Glomerular visceral epithelial cell (primary cell): ENCODE measurements around the gene REXO4.

Experiments used
- DNase-seq: peaks from one replicate; pipeline ENCODE4 v3.0.0-alpha.2; 2016; ENCODE audit errors: extremely low spot score

REXO4 gene

DNA sequence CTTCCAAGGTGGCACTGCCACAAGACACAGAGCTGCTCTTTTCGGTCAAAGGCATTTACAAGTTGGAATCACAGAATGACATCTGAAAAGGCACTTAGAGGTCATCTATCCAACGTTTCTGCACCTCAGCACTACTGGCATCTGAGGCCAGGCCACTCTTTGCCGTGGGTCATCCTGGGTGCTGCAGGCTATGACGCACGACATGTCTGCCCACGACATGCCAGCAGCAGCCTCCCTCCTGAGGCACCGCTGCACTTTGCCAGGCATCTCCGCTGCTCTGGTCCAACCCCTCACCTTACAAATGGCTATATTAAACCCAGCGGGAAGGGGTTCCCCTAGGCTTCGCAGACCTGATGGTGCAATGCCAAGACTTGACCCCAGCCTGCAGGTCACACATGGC is 50.0 kb downstream of the REXO4 start:
- no peak for DNase-seq

DNA sequence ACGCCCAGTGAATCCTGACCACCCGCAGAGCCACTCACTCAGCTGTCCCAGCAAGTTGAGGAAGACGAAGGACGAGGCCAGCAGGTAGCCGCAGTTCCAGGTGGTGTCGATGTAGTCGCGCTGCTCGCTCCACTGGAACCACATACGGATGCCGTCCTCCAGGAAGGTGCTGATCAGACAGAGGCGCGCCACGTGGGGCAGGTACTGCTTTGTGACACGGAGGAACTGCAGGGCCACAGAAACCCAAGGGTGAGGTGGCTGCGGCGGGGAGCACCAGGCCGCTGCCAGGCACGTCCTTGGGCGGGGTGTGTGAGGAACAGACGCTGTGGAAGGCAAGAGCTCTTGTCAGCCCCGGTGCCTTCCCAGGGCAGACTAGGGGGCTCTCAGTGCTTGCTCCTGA is 50.6 kb downstream of the REXO4 start:
- DNase-seq: no peak

DNA sequence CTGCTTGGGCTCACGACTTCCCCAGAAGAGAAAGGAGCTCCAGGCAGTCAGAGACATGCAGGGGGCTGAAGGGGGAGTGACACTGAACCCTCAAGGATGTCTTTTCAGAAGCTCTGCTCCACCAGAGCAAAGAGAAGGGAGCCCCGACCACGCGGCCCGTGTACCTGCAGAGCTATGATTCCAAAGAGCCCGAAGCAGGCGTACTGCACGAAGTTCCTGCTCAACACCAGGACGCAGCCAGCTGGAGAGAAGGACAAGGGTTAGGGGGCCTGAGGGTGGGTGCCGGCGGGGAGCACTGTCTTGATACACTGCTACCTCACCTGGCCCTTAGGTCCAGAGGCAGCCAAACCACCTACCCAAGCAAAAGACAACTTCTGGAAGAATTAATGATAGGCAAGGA is 51.4 kb downstream of the REXO4 start:
- DNase-seq: no peak

DNA sequence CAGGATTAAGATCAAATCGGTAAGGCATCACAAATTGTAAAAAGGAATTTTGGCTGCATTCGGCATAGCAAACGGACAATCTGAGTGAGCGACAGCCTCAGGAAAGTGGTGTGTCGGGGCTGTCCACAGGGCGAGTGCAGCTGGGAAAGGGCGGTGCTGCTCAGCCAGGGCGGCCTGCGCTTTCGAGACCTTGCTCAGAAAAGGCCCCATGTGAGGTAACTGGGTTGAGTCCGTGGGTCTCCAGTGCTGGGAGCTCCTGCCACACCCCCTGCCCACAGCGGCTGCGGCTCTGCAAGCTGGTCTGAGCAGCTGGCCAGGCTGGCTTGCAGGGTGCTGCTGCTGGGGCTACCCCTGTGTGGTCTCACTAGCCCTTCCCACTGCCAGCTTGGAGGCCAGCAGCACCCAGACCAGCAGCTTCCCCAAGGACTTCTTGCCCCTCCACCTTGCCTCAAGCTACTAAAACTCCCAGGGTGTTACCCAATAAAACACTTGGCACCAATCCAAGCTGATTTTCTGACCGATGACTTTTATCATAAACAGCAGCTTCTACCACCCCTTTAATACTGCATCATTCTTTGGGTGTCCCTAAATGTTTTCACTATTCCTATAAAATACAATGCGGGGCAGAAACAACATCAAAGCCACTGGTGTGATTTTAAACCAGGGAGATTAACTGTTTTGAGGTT is 55.3 kb downstream of the REXO4 start:
- DNase-seq: no peak

DNA sequence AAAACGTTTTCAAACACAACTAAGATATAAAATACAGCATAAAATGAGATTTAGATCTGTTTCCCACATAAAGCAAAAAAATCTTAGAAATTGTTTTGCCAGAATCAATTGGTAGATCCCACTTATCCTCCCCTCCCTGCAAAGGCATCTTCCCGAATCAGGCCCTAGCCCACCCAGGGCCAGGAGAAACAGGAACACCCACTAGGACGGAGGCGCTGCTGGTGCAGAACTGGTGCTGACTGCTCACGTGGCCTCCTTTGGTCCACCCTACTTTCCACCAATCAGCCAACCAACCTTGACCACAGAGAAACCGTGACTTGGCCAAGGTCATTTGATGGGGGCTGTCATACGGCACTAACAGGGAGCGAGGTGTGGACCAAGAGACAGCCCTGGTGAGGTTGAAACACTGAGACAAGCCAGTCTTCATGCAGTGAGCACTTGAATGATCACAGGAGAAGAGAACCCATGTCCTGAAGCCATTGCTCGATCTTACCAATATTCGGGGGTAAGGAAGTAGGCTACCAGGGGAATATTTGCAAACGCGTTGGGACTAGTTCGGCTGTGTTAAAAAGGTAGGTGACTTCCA is 56.2 kb downstream of the REXO4 start:
- DNase-seq: no peak

DNA sequence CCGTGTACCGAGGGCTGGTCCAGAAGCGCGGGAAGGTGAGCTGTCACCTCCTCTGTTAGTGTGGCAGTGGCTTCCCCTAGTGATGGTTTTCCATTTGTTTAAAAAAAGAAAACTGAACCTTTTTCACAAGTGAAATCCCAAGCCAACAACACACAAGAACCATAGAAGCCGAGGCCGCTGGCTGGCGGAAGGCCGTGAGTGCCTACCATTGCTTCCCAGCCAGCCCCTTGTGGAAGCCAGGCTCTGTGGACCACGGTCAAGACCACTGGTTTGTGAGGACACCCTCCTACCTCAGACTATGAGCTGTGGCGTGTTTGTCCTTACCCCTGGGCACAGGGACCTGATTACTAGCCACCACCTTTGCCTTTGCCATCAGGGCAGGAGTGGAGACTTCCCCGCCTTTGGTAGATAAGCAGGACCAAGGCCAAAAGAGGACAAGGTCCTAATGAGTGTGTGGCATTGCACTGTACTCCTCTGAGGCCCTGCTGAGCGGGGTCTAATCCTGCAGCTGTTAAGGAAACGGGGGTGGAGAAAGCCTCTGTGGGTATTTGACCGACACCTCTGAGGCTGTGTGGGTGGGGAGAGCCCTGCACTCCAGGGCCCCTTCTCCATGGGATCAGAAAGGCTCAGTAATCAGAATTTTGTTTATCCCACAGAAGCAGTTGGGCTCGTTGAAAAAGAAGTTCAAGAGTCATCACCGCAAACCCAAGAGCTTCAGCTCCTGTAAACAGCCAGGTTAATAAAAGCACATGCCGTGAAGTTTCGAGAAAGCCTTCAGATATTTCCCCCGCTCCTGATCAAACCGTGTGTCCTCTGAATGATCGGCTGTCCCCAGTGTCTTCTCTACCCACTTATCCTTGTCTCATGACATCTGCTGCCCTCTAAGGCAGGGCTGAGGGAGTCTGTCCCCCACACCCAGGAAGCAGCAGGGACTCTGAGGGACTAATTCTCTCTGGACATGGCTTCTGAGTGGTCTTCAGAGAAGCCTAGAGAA is 57.1 kb downstream of the REXO4 start:
- no peak for DNase-seq

DNA sequence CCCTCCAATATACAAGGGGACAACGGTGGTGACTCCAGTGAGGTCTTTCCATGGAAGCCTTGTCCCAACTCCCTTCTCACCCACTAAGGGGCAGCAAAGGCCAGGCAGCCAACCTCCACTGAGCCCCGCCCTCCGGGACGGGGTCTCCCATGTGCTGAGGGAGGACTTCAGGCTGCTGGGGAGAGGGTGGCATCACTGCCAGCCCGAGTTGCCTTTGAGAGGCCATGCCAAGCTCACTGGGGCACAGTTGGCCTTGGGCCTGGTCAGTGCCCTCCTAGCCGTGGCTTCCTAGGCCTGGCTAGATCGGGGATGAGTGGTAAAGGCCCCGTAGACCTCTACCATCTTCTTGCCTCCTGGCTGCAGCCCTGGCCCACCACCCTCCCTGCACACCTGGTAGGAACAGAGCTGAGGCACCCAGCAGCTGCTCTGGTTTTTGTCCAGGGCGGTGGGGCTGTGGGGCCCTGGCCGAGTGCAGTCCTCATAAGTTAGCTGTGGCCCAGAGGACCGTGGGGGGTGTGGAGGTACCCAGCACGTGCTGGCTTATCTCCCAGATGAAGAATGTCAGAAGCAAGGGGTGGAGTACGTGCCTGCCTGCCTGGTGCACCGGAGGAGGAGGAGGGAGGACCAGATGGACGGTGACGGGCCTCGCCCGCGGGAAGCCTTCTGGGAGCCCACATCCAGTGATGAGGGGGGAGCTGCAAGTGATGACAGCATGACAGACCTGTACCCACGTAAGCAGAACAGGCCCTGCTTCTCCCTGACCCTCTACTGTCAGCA is 58.2 kb downstream of the REXO4 start:
- DNase-seq: no peak

DNA sequence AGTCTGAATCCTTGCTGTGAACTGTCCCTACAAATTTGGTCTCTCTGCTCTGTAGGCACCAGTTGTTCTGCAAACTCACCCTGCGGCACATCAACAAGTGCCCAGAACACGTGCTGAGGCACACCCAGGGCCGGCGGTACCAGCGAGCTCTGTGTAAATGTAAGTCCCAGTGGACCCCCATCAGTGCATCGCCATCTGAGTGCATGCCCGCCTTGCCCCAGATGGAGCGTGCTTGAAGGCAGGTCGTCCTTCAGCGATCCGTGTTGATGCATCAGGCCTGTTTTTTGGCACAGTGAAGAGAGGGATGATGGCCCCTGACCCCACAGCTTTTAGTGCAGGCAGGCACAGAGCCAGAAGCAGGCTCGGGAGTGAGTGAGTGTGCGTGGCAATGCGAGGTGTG is 60.2 kb downstream of the REXO4 start:
- no peak for DNase-seq

DNA sequence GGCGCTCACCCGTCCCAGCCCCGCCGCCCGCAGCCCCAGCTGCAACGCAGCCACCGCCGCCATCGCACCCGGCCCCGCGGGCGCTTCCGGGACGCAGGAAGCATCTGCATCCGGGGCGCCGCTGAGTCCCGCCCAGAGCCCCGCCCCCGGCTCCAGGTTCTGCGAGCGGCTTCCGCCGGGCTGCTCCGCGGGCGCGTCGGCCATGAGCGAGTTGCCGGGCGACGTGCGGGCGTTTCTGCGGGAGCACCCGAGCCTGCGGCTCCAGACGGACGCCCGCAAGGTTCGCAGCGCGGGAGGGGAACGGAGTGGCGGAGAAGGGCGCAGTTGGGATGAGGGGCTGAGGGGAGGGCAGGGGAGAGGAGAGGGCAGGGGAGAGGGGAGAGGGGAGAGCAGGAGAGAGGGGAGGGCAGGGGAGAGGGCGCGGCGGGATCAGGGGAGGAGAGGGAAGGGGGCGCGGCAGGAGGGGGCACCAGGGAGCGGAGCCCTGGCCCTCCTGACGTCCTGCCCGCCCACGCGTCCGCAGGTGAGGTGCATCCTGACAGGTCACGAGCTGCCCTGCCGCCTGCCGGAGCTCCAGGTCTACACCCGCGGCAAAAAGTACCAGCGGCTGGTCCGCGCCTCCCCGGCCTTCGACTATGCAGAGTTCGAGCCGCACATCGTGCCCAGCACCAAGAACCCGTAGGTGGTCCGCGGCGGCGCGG is 61.3 kb downstream of the REXO4 start, which contains the start of the genes SURF1 and SURF2:
SURF1 (minus strand) TSS at position 97 of the 701 bp plus-strand sequence; CDS start at position 63, 34 bp downstream.
SURF2 (plus strand) TSS at position 160 of the 701 bp plus-strand sequence; CDS start at position 203, 43 bp downstream.
- DNase-seq: peak; percentile 82
